ENCODE measurements around the gene PET100. TPM values are rescaled to one million over a fixed set of nuclear protein-coding genes. Genes with fewer than 3 reads are reported as not detected.

PET100 gene
- polyA plus RNA-seq, 4 donors: 86.2 to 126 (median 114) TPM

DNA sequence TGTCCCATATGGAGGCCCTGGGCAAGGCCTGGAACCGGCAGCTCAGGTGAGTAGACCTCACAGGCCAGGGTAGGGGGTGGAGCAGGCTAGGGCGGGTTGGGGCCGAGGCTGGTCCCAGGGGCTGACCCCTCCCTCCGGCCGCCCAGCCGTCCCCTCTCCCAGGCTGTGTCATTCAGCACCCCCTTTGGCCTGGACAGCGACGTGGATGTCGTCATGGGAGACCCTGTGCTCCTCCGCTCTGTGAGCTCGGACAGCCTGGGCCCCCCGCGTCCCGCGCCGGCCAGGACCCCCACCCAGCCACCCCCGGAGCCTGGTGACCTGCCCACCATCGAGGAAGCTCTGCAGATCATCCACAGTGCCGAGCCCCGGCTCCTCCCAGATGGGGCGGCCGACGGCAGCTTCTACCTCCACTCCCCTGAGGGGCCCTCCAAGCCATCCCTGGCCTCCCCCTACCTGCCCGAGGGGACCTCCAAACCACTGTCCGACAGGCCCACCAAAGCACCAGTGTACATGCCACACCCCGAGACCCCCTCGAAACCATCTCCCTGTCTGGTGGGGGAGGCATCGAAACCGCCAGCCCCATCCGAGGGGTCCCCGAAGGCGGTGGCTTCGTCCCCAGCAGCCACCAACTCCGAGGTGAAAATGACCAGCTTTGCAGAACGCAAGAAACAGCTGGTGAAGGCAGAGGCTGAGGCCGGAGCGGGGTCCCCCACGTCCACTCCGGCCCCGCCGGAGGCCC, 17.9 kb upstream of the PET100 start:
- no peak for DNase-seq (ENCODE audit: low read depth in 4 of 4, low spot score in 3 of 4)

GRCh38 chr19:7612282-7613274, 17.0 kb upstream of the PET100 start:
- DNase-seq (ENCODE audit: low read depth in 4 of 4, low spot score in 3 of 4): no peak

DNA sequence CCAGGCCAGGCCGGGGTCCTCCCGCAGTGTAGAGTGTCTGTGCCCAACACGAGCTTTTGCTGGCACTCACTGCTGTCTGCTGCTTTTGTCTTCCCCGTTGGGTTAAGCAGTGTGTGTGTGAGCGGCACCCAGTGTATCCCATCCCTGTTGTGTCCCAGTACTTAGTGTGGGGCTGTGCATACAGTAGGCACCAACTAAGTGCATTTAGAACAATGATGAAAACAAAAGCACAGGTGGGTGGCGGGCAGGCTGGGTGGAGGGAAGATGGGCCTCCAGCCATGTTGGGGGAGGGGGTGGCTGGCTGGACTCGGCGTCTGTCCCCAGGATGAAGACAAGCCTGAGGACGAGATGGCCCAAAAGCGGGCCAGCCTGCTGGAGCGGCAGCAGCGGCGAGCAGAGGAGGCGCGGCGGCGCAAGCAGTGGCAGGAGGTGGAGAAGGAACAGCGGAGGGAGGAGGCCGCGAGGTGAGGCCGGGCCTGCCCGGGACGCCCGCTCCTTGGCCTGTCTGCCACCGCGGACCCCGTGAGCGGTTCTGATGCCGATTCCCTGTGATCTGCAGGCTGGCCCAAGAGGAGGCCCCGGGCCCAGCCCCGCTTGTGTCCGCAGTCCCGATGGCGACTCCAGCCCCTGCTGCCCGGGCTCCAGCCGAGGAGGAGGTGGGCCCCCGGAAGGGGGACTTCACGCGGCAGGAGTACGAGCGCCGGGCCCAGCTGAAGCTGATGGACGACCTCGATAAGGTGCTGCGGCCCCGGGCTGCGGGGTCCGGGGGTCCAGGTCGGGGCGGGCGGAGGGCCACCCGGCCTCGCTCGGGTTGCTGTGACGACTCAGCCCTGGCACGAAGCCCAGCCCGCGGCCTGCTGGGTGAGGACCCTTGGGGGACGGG, 14.5 kb upstream of the PET100 start:
- DNase-seq (ENCODE audit: low read depth in 4 of 4, low spot score in 3 of 4): no peak

- no peak for DNase-seq (ENCODE audit: low read depth in 4 of 4, low spot score in 3 of 4)
These were observed 12.4 kb upstream of the PET100 start for GRCh38 chr19:7617172-7617571.

DNA sequence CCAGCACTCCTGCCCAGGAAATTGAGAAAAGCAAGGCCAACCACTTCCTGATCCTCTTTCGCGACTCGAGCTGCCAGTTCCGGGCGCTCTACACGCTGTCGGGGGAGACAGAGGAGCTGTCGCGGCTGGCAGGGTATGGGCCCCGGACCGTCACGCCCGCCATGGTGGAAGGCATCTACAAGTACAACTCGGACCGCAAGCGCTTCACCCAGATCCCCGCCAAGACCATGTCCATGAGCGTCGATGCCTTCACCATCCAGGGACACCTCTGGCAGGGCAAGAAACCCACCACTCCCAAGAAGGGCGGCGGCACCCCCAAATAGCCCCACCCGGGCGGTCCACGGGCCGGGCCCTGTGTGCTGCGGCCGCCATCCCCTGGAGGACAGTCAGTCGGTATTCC, 11.9 kb upstream of the PET100 start:
- DNase-seq (ENCODE audit: low read depth in 4 of 4, low spot score in 3 of 4): no peak

DNA sequence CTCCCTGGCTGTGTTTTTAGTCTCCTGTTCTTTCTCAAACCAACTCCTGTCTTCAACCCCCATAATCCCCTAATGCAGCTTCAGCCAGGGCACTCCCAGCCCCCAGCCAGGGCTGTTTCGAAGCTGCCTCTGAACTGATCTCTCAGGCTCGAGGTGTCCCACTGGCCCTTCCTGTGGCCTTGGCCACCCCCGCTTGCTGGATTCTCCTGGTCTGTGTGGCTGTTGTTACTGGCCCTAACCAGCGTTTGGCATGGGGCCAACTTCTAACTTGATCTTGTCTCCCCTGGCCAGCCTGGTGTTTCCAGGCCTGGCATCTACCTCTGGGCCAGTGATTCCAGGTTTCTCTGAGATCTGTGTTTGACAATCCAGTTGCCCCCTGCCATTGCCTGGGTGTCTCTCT, 11.2 kb upstream of the PET100 start:
- DNase-seq (ENCODE audit: low read depth in 4 of 4, low spot score in 3 of 4): no peak

DNA sequence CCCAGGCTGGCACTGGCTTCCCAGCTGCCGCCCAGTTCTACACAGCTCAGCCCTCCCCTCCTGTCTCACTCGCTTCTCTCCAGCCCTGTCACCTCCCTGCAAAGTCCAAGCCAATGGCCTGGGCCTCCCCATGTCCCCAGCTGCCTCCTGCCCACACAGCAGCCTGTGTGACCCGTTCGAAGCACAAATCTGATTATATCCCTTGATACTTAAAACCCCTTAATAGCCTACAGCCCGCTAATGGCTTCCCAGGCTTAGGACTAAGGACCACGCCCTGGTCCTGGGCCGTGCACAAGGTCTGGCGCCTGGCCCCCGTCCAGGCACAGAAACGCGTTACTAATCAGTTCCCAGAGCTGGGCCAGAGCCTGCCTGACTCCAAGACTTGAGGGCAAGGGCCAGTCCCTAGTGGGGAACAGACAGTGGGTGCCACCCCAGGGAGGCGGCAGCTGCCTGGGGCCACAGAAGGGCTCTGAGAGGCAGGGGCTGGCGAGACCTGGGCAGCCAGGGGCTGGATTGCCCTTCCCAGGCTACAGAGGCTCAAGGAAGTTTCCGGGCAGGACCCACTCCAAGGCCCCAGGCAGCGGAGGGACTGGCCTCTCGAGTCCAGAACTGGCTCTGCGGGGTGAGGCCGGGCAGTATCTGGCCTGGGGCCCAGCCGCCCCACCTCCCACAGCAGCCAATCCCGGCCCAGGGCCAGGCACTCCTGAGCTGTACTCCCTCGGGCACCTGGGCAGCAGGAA, 10.7 kb upstream of the PET100 start:
- DNase-seq (ENCODE audit: low read depth in 4 of 4, low spot score in 3 of 4): no peak

GRCh38 chr19:7619671-7620441, 9.7 kb upstream of the PET100 start:
- no peak for DNase-seq (ENCODE audit: low read depth in 4 of 4, low spot score in 3 of 4)

GRCh38 chr19:7620442-7621412, 8.9 kb upstream of the PET100 start:
- DNase-seq (ENCODE audit: low read depth in 4 of 4, low spot score in 3 of 4): no peak

DNA sequence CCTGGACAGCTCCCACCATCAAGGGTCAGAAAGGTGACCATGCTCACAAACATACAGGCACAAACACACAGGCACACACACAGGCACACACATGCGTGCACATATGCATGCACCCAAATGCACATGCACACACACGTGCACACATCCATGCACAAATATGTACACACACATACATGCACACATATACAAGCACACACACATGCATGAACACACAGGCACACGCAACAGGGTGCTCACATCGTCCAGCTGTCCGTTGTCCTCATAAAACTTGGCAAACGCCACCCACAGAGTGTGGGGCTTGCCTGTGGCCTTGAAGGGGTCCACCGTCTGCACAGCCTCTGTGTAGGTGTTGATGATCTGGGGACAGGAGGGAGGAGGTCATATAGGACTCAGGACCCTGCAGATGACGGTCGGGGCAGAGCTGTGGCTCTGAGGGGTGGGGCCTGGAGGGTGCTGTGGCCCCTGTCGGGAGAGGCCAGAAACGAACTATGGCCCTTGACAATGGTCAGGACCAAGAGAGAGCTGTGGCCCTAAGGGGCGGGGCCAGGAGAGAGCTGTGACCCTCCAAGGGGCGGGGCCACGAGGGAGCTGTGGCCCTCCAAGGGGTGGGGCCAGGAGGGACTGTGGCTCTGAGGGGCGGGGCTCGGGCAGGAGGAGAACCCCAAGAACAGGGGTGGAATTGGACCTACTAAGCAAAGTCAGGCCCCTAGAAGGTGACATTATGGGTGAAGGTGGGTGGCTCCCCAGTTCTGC, 6.5 kb upstream of the PET100 start:
- DNase-seq (ENCODE audit: low read depth in 4 of 4, low spot score in 3 of 4): no peak

DNA sequence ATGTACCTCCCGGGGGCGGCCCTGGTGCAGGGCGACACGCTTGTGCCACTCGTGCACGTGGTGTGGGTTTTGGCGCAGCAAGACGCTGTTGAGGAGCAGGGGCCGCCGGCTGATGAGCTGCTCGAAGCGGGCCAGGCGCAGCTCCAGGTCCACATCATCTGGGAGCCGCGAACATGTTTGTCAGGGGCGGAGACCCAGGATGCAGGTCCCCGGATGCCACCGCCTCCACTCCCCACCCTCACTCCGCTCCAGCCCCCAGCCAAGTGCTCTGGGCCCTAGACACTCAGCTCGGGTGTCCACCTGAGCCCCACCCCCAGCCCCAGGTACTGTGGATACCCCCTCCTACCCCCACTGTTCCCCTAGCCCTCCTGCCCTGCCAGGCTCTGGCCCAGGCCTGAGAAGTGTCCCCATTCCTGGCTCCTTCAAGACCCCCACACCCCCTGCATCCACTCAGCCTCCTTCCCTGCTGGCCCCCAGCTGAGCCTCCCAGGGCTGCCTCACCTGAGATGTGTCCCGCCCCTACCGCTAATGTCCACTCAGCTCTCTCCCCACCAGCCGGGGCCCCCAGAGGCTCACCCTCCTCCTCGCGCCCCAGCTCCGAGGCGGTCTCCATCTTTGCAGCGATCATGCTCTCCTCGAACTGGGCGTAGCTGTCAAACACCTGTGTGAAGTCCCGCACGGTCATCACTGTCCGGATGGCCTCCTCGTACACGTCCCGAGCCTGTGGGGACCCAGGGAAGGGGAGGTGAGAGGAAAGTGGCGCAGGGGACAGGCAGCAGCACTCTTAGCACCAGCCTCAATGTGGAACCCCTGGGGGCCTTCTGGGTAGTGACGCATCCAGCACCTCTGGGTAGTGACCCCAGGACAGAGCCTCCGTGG, 5.6 kb upstream of the PET100 start:
- no peak for DNase-seq (ENCODE audit: low read depth in 4 of 4, low spot score in 3 of 4)

DNA sequence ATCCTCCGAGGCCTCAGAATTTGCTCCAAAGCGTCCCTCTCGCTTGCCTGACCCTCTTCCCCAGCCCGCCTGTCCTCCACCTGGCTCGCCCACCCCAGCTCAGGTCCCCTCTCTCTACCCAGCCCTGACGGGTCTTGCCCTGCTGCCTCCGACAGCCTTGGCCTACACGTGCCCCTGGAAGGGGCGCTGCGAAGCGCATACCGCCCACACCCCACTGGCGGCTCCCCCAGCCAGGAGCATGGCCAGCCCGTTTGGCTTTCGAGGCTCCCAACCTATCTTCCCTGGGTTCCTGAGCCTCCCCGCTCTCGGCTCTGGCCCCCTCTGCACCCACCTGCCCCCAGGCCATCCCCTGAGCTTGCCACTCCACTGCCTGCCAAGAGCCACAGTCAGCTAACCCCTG, 4.8 kb upstream of the PET100 start:
- no peak for DNase-seq (ENCODE audit: low read depth in 4 of 4, low spot score in 3 of 4)

- no peak for DNase-seq (ENCODE audit: low read depth in 4 of 4, low spot score in 3 of 4)
These were observed 3.7 kb upstream of the PET100 start for GRCh38 chr19:7625763-7626372.

GRCh38 chr19:7627166-7627565, 2.4 kb upstream of the PET100 start:
- no peak for DNase-seq (ENCODE audit: low read depth in 4 of 4, low spot score in 3 of 4)

DNA sequence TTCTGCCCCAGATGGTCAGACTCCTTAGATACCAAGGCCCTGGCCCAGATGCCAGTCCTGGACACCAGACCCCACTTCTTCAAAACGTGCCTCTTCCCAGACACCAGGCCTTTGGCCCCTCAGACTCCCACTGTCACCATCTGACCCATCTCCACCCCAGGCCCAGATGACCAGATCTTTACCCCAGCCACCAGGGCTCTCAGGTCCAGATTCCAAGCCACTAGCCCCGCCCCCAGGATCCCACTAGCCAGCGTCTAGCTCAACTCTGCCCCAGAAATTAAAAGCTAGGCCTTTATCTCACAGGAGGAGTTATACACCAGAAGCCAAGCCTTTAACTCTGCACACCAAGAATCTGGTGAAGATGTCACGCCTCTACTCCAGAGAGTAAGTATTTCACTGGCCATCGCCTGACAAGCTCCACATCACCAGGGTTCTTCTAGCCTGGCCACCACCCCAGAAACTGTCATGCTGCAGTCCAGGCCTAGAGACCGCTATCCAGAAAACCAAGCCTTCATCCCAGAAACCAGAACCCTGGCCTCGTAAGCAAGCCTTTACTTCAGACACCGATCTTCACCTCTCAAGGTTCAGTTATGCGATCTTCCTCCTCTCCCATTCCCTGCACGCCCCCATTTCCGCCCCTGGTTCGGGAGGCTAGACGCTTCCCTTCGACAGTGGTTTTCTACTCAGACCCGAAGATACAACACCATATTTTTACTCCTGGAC, 843 bp upstream of the PET100 start:
- no peak for DNase-seq (ENCODE audit: low read depth in 4 of 4, low spot score in 3 of 4)

Measured in left renal pelvis (tissue), 4 donors.